ENCODE results near the gene CNN2. TPM values are rescaled to one million over a fixed set of nuclear protein-coding genes. Genes with fewer than 3 reads are reported as not detected.

The CNN2 gene
- total RNA-seq, 1 donor from 2014 or later, result 314 TPM

- TF ChIP-seq, protein P1, sequence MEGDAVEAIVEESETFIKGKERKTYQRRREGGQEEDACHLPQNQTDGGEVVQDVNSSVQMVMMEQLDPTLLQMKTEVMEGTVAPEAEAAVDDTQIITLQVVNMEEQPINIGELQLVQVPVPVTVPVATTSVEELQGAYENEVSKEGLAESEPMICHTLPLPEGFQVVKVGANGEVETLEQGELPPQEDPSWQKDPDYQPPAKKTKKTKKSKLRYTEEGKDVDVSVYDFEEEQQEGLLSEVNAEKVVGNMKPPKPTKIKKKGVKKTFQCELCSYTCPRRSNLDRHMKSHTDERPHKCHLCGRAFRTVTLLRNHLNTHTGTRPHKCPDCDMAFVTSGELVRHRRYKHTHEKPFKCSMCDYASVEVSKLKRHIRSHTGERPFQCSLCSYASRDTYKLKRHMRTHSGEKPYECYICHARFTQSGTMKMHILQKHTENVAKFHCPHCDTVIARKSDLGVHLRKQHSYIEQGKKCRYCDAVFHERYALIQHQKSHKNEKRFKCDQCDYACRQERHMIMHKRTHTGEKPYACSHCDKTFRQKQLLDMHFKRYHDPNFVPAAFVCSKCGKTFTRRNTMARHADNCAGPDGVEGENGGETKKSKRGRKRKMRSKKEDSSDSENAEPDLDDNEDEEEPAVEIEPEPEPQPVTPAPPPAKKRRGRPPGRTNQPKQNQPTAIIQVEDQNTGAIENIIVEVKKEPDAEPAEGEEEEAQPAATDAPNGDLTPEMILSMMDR (IDR thresholded peaks at IDR 0.05; ENCODE audit: insufficient read depth, low read length, poor library complexity, severe bottlenecking), result no peak
- Histone ChIP-seq H3K27me3 (ENCODE audit: control insufficient read depth, insufficient read depth, low read length) (no peaks in the 10 kb centered on the region), H3K4me3 (ENCODE audit: low read depth, low read length) (peak within 1 kb of the TSS; percentile 97), H3K36me3 (ENCODE audit: control insufficient read depth, insufficient read depth, low read length) (no peaks in the 10 kb centered on the region)
- no peak for DNase-seq (ENCODE audit: low read depth)
Measured at GRCh38 chr19:984165-984967, 42.0 kb upstream of the CNN2 start, which contains the start of gene WDR18. TSS of gene WDR18 (plus strand) at chr19:984345. CDS start at chr19:984354, 9 bp downstream.

DNA sequence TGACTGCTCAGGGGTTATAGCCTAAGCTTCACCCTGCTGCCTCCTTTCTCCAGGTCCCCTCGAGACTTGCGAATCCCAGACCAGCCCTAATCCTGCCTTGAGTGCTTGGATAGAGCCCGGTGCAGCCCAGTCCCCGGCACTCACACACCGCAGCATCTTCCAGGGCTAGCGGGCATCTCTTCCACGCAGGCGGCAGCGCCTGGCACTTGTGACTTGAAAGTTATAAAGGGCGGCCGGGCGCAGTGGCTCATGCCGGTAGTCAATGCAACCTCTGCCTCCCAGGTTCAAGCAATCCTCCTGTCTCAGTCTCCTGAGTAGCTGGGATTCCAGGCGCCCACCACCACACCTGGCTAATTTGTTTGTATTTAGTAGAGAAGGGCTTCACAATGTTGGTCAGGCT lies 40.3 kb upstream of the CNN2 start:
- H3K27me3 ChIP-seq (ENCODE audit: control insufficient read depth, insufficient read depth, low read length), result no peaks in the 10 kb centered on the region
- TF ChIP-seq, protein P1 (IDR thresholded peaks at IDR 0.05; ENCODE audit: insufficient read depth, low read length, poor library complexity, severe bottlenecking), result no peak
- no peak for DNase-seq (ENCODE audit: low read depth)
- no peak overlapping the region for H3K4me3 ChIP-seq (ENCODE audit: low read depth, low read length)
- H3K36me3 ChIP-seq (ENCODE audit: control insufficient read depth, insufficient read depth, low read length), result no peaks in the 10 kb centered on the region

DNA sequence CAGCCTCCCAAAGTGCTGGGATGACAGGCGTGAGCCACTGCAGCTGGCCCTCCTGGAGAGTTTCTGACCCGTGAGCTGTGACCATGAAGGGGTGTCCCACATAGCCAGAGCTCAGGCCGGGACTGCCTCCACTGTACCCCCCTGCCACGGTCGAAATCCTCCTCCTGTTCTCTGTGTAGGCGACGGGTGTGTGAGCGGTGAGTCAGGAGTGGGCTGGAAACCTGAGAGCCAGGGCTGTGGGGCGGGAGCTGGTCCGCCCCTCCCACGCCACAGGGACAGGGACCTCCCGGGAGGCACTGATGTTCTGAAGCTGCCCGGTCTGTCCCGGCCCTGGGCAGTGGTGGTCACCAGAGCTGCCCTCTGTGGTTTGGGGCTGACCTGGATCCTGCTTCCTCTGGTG lies 38.3 kb upstream of the CNN2 start:
- no peak for DNase-seq (ENCODE audit: low read depth)
- Histone ChIP-seq H3K36me3 (ENCODE audit: control insufficient read depth, insufficient read depth, low read length) (no peaks in the 10 kb centered on the region), H3K4me3 (ENCODE audit: low read depth, low read length) (no peak overlapping the region), H3K27me3 (ENCODE audit: control insufficient read depth, insufficient read depth, low read length) (no peaks in the 10 kb centered on the region)
- TF ChIP-seq, protein P1 (IDR thresholded peaks at IDR 0.05; ENCODE audit: insufficient read depth, low read length, poor library complexity, severe bottlenecking), result no peak

DNA sequence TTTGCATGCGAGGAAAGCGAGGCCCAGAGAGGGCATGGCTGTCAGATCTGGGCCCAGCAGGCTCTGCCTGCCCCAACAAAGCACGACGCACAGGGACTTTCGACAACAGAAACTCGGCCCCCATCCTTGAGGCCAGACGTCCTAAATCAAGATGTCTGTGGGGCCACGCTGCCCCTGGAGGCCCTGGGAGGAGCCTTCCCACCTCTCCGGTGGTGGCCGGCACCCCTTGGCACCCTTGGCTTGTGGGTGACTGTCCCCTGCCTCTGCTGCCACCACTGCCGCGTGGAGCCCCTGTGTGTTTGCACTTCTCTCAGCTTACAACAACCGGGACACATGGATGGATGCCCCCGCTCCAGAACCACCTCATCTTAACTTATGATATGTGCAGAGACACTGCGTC lies 37.9 kb upstream of the CNN2 start:
- TF ChIP-seq, protein P1 (IDR thresholded peaks at IDR 0.05; ENCODE audit: insufficient read depth, low read length, poor library complexity, severe bottlenecking), result no peak
- Histone ChIP-seq H3K4me3 (ENCODE audit: low read depth, low read length) (no peak overlapping the region), H3K36me3 (ENCODE audit: control insufficient read depth, insufficient read depth, low read length) (no peaks in the 10 kb centered on the region), H3K27me3 (ENCODE audit: control insufficient read depth, insufficient read depth, low read length) (no peaks in the 10 kb centered on the region)
- no peak for DNase-seq (ENCODE audit: low read depth)

DNA sequence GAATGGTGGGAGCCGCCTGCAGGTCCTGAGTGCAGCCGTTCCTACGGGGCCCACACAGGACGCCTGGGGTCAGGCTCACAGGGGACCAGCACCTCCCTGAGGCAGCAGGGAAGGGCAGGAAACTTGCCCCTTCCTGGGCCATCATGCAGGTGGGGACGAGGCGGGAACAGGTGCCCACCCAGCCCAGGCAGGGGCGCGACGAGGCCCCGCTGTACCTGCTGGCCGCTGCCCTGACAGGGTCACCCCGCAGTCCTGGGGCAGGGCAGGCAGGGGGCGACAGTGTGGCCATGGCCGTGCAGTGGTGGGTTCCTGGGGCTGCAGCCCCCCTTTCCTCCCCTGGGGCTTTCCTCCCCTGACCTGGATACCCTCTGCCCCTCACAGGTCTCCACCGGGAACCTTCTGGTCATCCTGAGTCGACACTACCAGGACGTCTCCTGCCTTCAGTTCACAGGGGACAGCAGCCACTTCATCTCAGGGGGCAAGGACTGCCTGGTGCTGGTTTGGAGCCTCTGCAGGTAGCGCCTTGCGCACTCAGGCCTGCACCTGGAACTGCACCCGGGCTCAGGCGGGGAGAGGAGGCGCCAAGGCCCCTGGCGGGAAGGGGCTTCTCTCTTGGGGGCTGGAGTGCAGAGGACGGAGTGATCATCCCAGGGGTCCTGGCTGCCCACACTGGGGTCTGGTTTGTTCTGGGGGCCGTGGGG lies 36.9 kb upstream of the CNN2 start:
- DNase-seq (ENCODE audit: low read depth), result no peak
- H3K36me3 ChIP-seq (ENCODE audit: control insufficient read depth, insufficient read depth, low read length), result no peaks in the 10 kb centered on the region

More for the DNA sequence above, 36.9 kb upstream of the CNN2 start:
- no peak overlapping the region for H3K4me3 ChIP-seq (ENCODE audit: low read depth, low read length)
- TF ChIP-seq, protein P1 (IDR thresholded peaks at IDR 0.05; ENCODE audit: insufficient read depth, low read length, poor library complexity, severe bottlenecking), result peak; percentile 33
- H3K27me3 ChIP-seq (ENCODE audit: control insufficient read depth, insufficient read depth, low read length), result no peaks in the 10 kb centered on the region

All from kidney epithelial cell (primary cell).